ENCODE measurements around the gene ZNF628.

ZNF628 gene

GRCh38 chr19:55530996-55531395 is 54.6 kb downstream of the ZNF628 start:
- no peak for DNase-seq
